Measurements from ENCODE around the gene GLE1.

- TF ChIP-seq, protein P1, sequence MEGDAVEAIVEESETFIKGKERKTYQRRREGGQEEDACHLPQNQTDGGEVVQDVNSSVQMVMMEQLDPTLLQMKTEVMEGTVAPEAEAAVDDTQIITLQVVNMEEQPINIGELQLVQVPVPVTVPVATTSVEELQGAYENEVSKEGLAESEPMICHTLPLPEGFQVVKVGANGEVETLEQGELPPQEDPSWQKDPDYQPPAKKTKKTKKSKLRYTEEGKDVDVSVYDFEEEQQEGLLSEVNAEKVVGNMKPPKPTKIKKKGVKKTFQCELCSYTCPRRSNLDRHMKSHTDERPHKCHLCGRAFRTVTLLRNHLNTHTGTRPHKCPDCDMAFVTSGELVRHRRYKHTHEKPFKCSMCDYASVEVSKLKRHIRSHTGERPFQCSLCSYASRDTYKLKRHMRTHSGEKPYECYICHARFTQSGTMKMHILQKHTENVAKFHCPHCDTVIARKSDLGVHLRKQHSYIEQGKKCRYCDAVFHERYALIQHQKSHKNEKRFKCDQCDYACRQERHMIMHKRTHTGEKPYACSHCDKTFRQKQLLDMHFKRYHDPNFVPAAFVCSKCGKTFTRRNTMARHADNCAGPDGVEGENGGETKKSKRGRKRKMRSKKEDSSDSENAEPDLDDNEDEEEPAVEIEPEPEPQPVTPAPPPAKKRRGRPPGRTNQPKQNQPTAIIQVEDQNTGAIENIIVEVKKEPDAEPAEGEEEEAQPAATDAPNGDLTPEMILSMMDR (IDR thresholded peaks at IDR 0.05; ENCODE audit: insufficient read depth, low read length), result no peak
- TF ChIP-seq POLR2AphosphoS5 (IDR thresholded peaks at IDR 0.05; ENCODE audit: low read depth), result peak; percentile 83
Measured at GRCh38 chr9:128494108-128494745, 10.3 kb upstream of the GLE1 start.

Measured in HL-60 (cell line).